MM.1S (cell line): ENCODE measurements around the gene EMB.

Source experiments
- CTCF ChIP-seq: fragments of 300-600 bp; sonication (generic); IDR thresholded peaks from 2 replicates; pipeline ENCODE4 v1.5.1; 2016; ENCODE audit warnings: antibody characterized with exemption, low read length, mixed read lengths
- EZH2 ChIP-seq: fragments of 300-600 bp; sonication (generic); optimal IDR thresholded peaks from 2 replicates; pipeline ENCODE3; 2017; ENCODE audit warnings: low read depth, mild to moderate bottlenecking, antibody characterized with exemption, low read length, mixed read lengths

- TF ChIP-seq EZH2 (no peak), CTCF (no peak)
Measured at GRCh38 chr5:50401336-50401735, 39.8 kb downstream of the EMB start.
